ENCODE measurements around the gene RDH5. TPM values are rescaled to one million over a fixed set of nuclear protein-coding genes. Genes with fewer than 3 reads are reported as not detected.

Gene RDH5
- total RNA-seq, 1 donor from 2014 or later = 43.0 TPM

DNA sequence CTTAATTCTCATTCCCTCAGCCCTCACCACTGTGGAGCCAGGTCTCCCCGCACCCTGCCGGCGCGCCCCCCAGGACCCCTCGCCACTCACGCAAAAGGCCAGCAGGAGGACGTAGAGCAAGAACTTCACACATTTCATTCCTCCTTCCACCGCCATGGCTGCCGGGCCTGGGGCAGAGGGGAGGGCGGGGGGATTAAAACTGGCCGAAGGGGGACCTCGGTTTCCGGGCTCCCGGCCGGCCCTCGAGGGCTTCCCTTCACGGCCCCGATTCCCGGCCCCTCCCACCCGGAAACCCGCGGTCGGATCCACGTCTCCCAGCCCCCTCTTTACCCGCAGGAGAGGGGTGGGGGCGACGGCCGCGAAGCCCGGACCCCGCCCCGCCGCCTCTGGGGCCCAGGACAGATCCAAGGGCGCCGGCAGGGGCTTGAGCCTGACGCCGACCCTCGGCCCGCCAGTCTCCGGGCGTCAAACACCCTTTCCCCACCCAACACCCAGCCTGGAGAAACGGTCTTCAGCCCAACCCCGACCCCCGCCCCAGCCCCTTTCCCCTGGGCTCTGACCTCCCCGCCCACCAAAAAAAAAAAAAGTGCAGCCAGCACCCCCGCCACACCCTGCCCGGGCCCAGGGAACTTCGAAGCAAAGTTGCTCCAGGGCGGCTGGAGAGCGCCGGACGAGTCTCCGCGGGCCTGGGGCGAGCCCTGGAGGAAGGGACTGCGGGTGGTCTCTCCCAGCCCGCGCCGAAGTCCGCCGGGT, 8.2 kb downstream of the RDH5 start:
- DNase-seq (ENCODE audit: low spot score) = peak; percentile 76

DNA sequence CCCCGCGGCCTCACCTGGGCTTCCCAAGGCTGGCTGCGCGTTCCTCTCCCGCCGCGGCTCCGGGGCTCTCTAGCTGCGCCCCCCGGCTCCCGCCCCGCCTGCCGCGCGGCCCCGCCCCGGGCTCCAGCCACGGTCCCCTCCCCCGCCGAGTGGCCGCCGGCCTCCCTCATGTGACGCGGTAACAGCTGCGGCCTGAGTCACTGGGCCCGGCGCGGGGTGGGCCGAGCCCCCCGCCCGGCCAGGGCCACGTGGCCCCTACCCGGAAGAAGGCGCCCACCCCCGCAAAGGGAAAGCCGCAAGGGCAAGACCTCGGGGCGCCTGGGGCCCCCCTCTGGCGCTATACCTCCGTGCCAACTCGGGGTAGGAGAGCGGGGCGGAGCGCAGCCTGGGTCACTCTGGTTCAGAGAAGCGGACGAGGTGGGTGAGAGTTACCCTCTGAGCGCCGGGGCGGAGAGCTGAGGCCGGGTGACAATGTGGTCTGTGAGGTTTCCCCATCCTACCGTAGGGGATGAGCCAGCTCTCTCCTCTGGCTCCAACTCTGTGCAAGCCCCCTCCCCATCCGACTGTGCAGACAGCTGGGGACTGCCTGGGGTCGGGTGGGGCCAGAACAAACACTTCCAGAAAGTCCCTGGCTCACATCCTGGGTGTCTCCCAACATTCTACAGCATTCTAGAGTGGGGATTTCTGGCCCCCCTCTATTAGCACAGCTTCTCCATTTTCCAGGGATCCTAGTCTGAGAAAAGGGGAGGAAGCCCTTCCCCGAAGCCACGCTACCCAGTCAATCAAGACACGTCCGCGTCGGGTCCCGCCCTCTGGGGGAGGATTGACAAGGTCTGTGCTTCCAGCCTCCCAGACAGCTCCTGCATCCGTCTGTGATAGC, 9.0 kb downstream of the RDH5 start, which contains the start of gene CD63:
CD63 (minus strand) TSS at position 71 of the 880 bp plus-strand sequence. CDS start 668 bp downstream, outside the sequence.
- peak; percentile 90 for DNase-seq (ENCODE audit: low spot score)

GRCh38 chr12:55729819-55730818, 9.9 kb downstream of the RDH5 start:
- peak; percentile 54 for DNase-seq (ENCODE audit: low spot score)

GRCh38 chr12:55732288-55732687, 12.1 kb downstream of the RDH5 start:
- no peak for DNase-seq (ENCODE audit: low spot score)

DNA sequence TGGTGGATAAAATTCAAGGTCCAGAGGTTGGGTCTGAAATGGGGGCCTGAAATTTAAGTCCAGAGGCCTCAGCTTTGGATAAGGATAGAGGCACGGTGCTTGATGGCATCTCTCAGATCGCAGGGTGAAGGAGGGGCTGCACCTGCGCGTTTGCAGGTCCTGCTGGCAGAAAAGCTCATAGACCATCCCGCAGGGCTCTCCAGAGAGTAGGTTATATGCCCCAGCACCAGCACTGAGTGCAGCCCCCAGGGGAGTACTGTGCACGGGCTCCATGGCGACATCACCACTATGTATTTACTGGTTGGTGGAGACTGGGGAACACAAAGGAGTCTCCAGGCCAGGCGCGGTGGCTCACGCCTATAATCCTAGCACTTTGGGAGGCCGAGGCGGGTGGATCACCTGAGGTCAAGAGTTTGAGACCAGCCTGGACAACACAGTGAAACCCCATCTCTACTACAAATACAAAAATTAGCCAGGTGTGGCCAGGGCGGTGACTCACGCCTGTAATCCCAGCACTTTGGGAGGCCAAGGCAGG, 12.9 kb downstream of the RDH5 start:
- no peak for DNase-seq (ENCODE audit: low spot score)

DNA sequence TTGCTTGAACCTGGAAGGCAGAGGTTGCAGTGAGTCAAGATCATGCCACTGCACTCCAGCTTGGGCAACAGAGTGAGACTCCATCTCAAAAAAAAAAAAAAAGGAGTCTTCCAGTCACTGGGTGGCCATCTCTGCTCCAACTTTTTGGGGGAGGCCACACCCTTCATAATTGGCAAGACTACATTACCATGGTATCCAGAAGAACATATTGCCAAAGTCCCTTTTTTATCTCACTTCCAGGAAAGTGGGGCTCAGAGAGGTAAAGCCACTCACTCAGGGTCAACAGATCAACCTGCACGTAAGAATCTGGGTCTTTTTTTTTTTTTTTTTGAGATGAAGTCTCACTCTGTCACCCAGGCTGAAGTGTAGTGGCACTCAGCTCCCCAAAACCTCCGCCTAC, 13.7 kb downstream of the RDH5 start:
- DNase-seq (ENCODE audit: low spot score) = no peak

GRCh38 chr12:55734595-55734994, 14.4 kb downstream of the RDH5 start:
- DNase-seq (ENCODE audit: low spot score) = no peak

- no peak for DNase-seq (ENCODE audit: low spot score)
Observed at GRCh38 chr12:55736076-55736475, 15.9 kb downstream of the RDH5 start.

DNA sequence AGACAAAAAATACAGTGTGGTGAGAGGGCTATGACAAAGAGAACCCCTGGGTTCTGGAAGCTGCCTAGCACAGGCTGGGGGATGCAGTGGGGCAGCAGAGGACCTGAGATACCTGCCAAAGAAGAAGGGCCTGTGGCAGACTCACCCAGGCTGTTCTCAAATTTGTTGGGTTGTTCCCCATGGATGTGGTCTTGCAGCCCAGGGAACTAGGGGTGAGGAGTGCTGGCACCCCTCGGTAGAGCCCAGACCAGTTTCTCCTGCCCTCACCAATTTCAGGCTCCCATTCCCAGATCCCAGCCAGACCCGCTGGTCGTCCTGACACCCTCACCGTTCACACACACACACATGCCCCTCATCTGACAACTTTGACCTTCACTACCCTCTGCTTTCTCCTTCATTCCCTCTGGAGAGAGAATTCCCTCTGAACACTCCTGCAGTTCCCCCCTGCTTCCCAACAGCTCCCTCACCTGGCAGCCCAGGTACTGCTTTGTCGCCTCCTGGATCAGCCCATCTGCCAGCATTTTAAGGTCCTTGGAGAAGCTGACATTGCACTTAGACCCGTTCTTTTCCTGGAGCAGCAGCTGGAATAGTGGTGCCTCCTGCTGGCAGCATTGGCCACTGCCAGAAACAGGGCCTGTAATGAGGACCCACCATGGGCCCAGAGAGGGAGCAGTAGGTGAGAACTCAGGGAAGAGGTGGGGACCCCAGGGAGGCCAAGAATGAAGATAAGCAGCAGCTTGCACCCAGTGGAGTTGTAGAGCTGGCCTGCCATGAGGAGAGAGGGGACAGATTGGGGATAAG, 16.8 kb downstream of the RDH5 start:
- DNase-seq (ENCODE audit: low spot score) = peak; percentile 80

GRCh38 chr12:55737581-55738122, 17.5 kb downstream of the RDH5 start:
- no peak for DNase-seq (ENCODE audit: low spot score)

GRCh38 chr12:55738123-55739024, 18.2 kb downstream of the RDH5 start:
- peak; percentile 90 for DNase-seq (ENCODE audit: low spot score)

DNA sequence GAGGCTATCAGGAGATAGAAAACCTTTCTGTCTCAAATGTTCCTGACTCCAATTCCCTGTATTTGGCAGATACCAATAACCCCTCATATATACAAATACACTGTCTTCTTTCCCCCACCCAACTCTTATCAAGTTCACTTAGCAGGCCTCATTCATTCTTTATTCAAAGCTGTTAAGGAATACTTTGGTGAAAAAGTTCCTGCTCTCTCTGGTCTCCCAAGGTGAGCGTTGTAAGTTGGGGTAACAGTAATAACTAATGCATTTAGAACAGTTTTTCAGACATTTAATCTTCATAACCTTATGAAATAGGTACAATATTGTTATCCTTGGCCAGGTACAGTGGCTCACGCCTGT, 18.8 kb downstream of the RDH5 start:
- no peak for DNase-seq (ENCODE audit: low spot score)

- DNase-seq (ENCODE audit: low spot score) = no peak
Observed at GRCh38 chr12:55741931-55742680, 21.9 kb downstream of the RDH5 start.

DNA sequence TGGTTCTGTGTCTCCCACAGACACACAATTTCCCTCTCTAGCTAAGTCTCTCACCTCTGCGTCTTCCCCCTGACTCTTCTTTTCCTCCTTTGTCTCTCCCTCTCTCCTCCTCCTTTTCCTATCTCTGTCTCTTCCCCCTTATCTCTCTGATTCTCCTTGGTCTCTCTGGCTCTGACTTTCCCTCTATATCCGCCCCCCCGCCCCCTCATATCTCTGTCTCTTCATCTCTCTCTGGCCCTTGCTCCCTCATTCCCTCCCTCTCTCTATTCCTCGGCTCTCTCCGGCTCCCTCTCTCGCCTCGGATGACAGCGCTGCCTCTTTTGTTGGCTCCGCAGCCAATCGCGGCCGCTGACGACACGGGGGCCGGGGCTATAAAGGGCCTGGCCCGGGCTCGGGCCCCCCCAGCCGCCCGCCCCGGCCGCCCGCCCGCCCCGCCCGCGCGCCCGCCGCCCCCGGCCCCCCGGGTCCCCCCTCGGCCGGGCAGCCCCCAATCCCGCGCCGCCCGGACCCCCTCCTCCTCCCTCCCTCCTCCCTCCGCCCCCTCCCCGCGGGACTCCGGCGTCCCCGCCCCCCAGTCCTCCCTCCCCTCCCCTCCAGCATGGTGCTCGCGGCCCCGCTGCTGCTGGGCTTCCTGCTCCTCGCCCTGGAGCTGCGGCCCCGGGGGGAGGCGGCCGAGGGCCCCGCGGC, 22.7 kb downstream of the RDH5 start, which contains the start of gene GDF11:
GDF11 (plus strand) TSS at position 404 of the 687 bp plus-strand sequence; CDS start at position 599, 195 bp downstream.
- DNase-seq (ENCODE audit: low spot score) = peak; percentile 74

GRCh38 chr12:55743406-55744339, 23.5 kb downstream of the RDH5 start:
- peak; percentile 44 for DNase-seq (ENCODE audit: low spot score)

- DNase-seq (ENCODE audit: low spot score) = no peak
Observed at GRCh38 chr12:55744340-55745030, 24.3 kb downstream of the RDH5 start.
